HL-60/S4 treated with phorbol 12-myristate 13-acetate at 8.2 ng/mL for 4 days and 3 days (cell line): ENCODE data around the gene SHC1.

Experiments
- in situ Hi-C: fragments of 300-500 bp; cut with MboI; formaldehyde crosslinking; loops from 2 replicates; pipeline ENCODE4 v1.15.0; 2022; ENCODE audit warnings: low sequenced_read_pairs

The SHC1 gene

GRCh38 chr1:154958681-154959425, 11.7 kb downstream of the SHC1 start:
- in situ Hi-C loops: no loop called here

- in situ Hi-C loops: no loop called here
Measured at GRCh38 chr1:154958036-154958435, 12.5 kb downstream of the SHC1 start.

DNA sequence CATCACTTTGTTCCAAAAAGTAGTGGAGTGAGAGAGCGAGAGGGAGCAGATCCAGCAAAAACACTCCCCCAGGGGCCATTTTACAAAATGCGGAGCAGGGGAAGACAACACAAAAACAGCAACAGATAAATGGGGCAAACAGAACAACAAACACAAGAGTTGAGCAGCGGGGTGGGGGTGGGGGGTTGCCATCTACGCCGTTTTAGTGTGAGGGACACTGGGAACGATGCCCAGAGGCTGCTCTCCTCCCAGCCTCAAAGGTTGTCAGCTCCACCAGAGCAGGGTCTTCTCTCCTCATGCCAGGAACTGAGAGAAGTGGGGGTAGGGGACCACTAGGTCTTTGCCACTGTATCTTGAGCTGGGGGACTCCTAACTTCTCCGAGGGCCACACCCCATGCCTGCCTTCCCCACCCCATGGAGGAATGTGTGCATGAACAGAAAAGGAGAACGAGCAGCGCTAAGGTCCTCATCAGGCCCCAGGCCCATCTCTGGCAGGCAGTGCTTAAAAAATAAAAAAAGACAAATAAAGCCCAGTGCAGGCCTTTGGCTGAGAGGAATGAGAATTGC, 13.4 kb downstream of the SHC1 start:
- in situ Hi-C loops: no loop called here

GRCh38 chr1:154956544-154956941, 14.0 kb downstream of the SHC1 start:
- in situ Hi-C loops: no loop called here

- in situ Hi-C loops: no loop called here
Measured at GRCh38 chr1:154955718-154956543, 14.6 kb downstream of the SHC1 start, which contains the start of gene PBXIP1. Gene PBXIP1 (minus strand): TSS chr1:154956099. CDS start chr1:154953721, 2,378 bp downstream.

DNA sequence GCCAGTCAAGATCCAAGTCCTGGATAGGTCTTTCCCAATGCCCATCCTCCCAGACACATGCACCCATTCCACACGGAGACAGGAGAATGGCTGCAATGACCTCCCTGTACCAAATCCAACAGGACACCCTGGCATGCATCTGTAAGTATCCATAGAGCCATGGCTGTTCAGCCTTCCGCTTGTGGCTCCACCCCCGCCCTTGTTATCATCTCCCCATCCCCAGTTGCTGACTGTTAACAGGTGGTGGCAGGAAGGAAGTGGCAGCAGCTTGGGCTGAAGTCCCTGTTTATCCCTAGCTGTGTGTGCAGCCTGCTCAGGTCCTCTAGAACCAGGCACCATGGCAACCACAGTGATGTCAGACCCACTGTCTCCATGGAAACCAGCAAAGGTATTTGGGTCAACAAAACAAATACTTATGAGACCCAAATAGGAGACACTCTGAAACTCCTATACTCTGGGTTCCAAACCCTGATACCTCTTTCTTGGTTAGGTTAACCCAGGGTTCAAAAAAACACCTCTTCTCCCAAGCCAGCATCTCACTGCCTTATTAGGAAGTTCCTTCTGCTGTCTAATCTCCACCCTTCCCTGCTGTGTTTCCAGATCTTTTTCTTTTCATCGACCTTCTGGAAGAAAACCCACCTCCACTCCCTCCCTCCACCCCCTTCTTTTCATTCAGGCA, 15.4 kb downstream of the SHC1 start:
- in situ Hi-C loops: no loop called here

- in situ Hi-C loops: no loop called here
Measured at GRCh38 chr1:154954541-154954940, 16.0 kb downstream of the SHC1 start.

- in situ Hi-C loops: no loop called here
Measured at GRCh38 chr1:154953611-154954038, 16.9 kb downstream of the SHC1 start.

DNA sequence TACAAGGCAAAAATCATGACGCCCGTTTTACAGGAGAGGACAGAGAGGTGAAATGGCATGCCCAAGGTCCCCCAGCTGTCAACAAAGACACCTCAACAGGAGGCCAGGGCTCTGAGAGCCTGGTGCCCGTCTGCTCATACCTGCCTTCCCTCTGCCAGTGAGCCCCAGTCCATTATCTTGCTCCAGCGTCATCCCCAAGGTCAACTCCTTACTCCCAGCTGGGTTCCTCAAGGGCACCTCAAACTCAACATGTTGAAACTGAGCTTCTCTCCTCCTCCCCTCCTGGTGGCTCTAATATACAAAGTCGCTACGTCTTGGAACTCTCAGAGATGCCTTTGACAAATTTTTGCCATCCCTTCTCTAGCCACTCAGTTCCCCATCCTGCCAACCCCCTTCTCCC, 17.9 kb downstream of the SHC1 start:
- in situ Hi-C loops: no loop called here

DNA sequence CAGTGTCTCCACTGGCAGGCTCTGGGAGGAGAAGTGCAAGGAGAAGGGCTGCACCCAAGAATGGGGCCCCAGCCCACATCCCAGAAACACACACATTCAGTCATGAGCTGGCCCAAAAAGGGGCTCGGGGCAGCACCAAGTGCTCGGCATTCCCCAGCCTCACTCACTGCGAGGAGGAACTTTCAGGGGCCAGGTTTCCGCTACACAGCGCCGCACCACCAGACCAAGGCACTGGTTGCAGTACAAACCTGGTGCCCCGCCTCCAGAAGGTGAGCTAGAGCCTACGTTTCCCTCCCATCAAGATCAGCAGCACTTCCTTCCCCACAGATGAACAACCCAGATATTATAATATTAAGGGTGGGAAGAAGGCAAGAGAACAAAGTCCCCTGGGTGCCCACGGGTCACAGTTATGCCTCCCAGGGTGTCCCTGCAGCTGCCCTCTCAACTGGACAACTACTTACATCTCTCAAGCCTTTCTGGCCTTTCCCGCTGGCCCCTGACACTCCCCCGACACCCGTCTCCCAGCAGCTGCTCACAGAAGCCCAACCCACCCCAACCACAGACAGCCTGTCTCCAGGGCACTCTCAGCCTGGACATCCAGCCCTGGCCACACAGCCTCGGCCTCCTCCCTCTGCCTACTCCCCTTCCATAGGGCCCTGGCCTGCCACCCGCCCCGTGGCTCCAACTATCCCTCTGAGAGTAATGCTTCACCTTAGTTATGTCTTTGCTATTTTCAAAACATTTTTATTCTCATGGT, 18.5 kb downstream of the SHC1 start:
- in situ Hi-C loops: no loop called here

- in situ Hi-C loops: no loop called here
Measured at GRCh38 chr1:154948079-154948478, 22.5 kb downstream of the SHC1 start.

DNA sequence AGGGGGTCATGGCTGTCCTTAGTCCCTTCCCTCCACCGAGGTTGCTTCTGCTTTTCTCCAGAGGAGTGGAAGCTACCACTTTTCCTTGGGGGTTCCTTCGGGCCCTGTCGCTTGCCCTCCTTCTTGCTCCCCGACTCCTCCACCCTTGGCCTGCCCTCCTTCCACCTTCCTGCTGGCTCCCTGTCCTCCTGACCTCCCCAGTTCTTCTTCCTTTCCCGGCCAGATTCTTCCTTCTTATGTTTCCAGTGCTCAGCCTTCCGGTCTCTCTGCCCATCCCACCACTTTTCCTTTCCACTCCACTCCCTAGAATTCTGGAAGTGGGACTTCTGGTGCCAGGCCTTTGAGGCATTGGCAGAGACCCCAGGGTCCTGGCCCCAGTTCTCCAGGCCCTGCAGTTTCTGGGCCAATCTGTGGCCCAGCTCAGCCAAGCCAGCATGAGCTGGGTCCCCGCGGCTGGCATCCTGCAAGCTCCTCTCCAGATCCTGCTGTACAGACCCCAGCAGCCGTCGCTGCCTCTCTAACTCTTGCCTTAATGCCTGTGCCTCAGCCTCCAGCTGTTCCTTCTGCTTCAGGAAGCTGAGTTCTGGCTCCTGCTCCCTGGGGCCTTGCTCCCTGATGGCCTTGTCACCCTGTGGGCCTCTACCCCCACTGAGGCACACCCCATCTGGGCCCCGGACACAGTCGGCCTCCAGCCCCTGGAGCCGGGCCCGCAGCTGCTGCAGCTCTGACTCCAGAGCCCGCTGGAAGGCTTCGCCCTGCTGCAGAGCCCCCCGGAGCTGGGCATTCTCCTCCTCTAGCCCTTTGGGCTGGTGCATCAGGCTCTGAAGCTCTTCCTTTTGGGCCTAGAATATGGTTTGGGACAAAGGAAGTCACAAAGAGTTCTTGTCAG, 24.3 kb downstream of the SHC1 start:
- in situ Hi-C loops: no loop called here

GRCh38 chr1:154945160-154945961, 25.2 kb downstream of the SHC1 start:
- in situ Hi-C loops: no loop called here

GRCh38 chr1:154944401-154945159, 26.0 kb downstream of the SHC1 start:
- in situ Hi-C loops: no loop called here

DNA sequence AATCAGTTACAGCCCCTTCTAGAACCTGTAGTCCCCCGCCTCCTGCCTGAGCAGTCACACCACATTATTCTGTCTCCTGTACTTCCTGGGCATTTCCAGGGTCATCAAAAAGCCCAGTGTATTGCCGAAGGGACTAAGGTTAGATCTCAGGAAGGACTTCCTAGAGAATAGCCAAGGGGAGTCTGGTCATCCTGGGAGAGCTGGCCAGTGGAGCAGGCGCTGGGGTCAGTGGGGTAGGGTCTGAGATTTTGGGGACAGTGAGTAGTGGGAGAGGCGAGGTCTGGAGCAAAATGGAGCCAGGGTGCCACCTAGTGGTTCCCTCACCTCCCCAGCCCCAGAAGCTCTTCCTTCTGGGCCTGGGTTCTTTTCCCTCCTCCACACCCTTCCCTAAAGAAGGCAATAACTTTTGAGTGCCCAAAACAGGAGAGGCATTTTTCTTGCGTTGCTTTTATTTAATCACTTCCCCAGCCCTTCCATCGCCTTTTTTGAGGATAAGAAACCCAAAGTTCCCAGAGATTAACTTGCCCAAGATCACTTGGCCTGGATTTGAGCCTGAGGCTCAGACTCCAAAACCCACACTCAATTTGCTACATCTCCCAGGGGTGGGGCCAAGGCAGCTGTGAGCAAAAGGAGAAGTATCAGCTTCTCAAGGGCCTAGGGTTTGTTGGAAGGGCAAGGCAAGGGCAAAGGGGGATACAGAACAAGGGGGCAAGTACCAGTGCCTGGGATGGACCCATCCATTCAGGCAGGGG, 26.7 kb downstream of the SHC1 start:
- in situ Hi-C loops: no loop called here

DNA sequence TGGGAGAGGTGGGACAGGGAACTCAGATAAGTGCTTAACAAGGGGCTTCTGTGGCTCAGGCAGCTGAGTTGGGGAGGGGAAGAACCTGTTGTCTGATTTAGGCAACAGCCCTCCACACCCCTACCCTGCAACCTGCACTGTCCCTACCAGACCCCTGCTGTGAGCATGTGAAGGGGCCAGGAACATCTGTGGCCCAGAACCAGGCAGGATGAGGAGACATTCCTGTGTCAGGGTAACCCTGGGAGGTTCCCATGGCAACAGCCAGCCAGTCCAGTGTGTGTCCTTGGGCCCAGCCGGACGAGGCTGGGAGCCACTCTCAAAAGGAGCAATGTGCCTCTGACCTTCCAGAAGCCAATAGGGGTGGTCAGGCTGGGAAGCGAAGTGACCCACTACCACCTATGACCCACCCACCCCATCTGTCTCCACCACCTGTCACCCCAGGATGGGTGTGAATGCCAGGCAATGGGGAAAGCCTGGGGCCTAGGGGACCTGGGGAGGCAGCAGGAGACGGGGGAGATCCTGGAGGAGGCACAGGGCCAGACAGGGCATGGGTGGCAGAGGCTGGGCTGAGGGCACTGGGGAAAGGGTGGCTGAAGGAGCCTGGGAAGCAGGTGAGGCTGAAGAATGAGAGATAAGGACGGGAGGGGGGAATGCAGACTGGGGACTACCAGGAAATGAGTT, 29.1 kb downstream of the SHC1 start:
- in situ Hi-C loops: no loop called here
